Fibroblast of lung (primary cell): ENCODE results near the gene UBXN10.

Experiments
- CTCF ChIP-seq, 2 donors: IDR thresholded peaks in 1 of 2; conservative IDR thresholded peaks in 1 of 2; 1 replicate in 1 of 2; 2 replicates in 1 of 2; pipeline ENCODE4 v1.5.1; 2011 to 2012; ENCODE audit warnings: low read length in 2 of 2, control low read depth in 1 of 2, inconsistent platforms in 1 of 2, low read depth in 1 of 2, mild to moderate bottlenecking in 1 of 2
- EZH2 ChIP-seq: IDR thresholded peaks from 2 replicates; pipeline ENCODE4 v1.5.1; 2012; ENCODE audit warnings: low read length, control low read depth, mild to moderate bottlenecking; ENCODE audit errors: missing control alignments

- TF ChIP-seq CTCF (conservative IDR thresholded peaks at IDR 0.05 in 1 of 2, IDR thresholded peaks at IDR 0.05 in 1 of 2; ENCODE audit: low read depth in 1 of 2, low read length in 2 of 2) (no peak), EZH2 (no peak)
Observed at GRCh38 chr1:20149601-20150325, 36.1 kb upstream of the UBXN10 start.
